HEK293 (cell line): ENCODE measurements around the gene C16orf78.

ENCODE experiments used
- CTCF ChIA-PET: fragments of 350-600 bp; formaldehyde crosslinking; extraction: SDS; loops from one replicate; lab custom pipeline; 2021; ENCODE audit warnings: antibody characterized with exemption; lab: Yijun Ruan, JAX
- POLR2A ChIA-PET: fragments of 300-600 bp; formaldehyde crosslinking; extraction: SDS; loops from one replicate; lab custom pipeline; 2020; ENCODE audit warnings: antibody characterized with exemption, inconsistent platforms; lab: Yijun Ruan, JAX
- H3K27ac ChIP-seq: fragments of 200-500 bp; sonication (Bioruptor generic); 2 replicates; pipeline ENCODE4 v1.5.1; 2014; ENCODE audit warnings: low read depth, low read length, control low read depth, inconsistent platforms; ENCODE audit errors: extremely low read depth
- H3K36me3 ChIP-seq, 2 experiments: fragments of 200-500 bp in 1 of 2; sonication (Bioruptor generic) in 1 of 2; 1 replicate in 1 of 2; 2 replicates in 1 of 2; pipeline ENCODE4 v1.5.1; 2014 to 2017; ENCODE audit warnings: inconsistent platforms in 2 of 2, low read length in 2 of 2; ENCODE audit not compliant: control insufficient read depth in 2 of 2, insufficient read depth in 1 of 2
- H3K4me1 ChIP-seq: fragments of 200-500 bp; sonication (Bioruptor generic); 2 replicates; pipeline ENCODE4 v1.5.1; 2014; ENCODE audit warnings: mild to moderate bottlenecking, low read length, inconsistent platforms; ENCODE audit not compliant: control insufficient read depth, insufficient read depth
- H3K4me3 ChIP-seq: 2 replicates; pipeline ENCODE4 v1.5.1; 2011; ENCODE audit warnings: low read depth, mild to moderate bottlenecking, control low read depth, low read length, moderate library complexity
- H3K9me3 ChIP-seq: fragments of 200-500 bp; sonication (Bioruptor generic); 2 replicates; pipeline ENCODE4 v1.5.1; 2014; ENCODE audit warnings: low read depth, low read length, inconsistent platforms; ENCODE audit not compliant: control insufficient read depth, insufficient read depth
- HOXD13 ChIP-seq: sonication (generic); formaldehyde crosslinking; IDR thresholded peaks from 2 replicates; pipeline ENCODE4 v1.8.0; 2022; ENCODE audit warnings: missing genetic modification reagents, borderline replicate concordance
- ZBTB17 ChIP-seq: fragments of 450-650 bp; formaldehyde crosslinking; IDR thresholded peaks from 2 replicates; pipeline ENCODE4 v1.5.1; 2016; ENCODE audit warnings: missing biosample characterization, missing genetic modification characterization
- ZFP69B ChIP-seq: fragments of 450-650 bp; formaldehyde crosslinking; IDR thresholded peaks from 2 replicates; pipeline ENCODE4 v1.5.1; 2016; ENCODE audit warnings: missing biosample characterization, missing genetic modification characterization
- ZIC2 ChIP-seq: fragments of 450-650 bp; formaldehyde crosslinking; IDR thresholded peaks from 2 replicates; pipeline ENCODE4 v1.5.1; 2016; ENCODE audit warnings: missing biosample characterization, missing genetic modification characterization
- ZNF121 ChIP-seq: fragments of 450-650 bp; formaldehyde crosslinking; IDR thresholded peaks from 2 replicates; pipeline ENCODE4 v1.5.1; 2016; ENCODE audit warnings: missing biosample characterization, missing genetic modification characterization
- ZNF133 ChIP-seq: fragments of 450-650 bp; formaldehyde crosslinking; IDR thresholded peaks from 2 replicates; pipeline ENCODE4 v1.5.1; 2016; ENCODE audit warnings: missing biosample characterization, missing genetic modification characterization
- ZNF140 ChIP-seq: fragments of 450-650 bp; formaldehyde crosslinking; IDR thresholded peaks from 2 replicates; pipeline ENCODE4 v1.5.1; 2016; ENCODE audit warnings: missing biosample characterization, missing genetic modification characterization
- ZNF239 ChIP-seq: fragments of 450-650 bp; formaldehyde crosslinking; IDR thresholded peaks from 2 replicates; pipeline ENCODE4 v1.5.1; 2016; ENCODE audit warnings: missing biosample characterization, missing genetic modification characterization
- ZNF266 ChIP-seq: fragments of 450-650 bp; formaldehyde crosslinking; IDR thresholded peaks from 2 replicates; pipeline ENCODE4 v1.5.1; 2016; ENCODE audit warnings: missing biosample characterization, missing genetic modification characterization, low read depth
- ZNF274 ChIP-seq, 2 experiments: fragments of 200-500 bp in 1 of 2; fragments of 450-650 bp in 1 of 2; sonication (Bioruptor generic) in 1 of 2; formaldehyde crosslinking in 1 of 2; IDR thresholded peaks; 2 replicates each; pipeline versions ENCODE4 v1.5.1 to v1.6.1; 2014 to 2016; ENCODE audit warnings: borderline replicate concordance in 1 of 2, inconsistent platforms in 1 of 2, low read length in 1 of 2, missing biosample characterization in 1 of 2, missing genetic modification characterization in 1 of 2
- ZNF302 ChIP-seq: fragments of 450-650 bp; formaldehyde crosslinking; IDR thresholded peaks from 2 replicates; pipeline ENCODE4 v1.5.1; 2016; ENCODE audit warnings: missing biosample characterization, missing genetic modification characterization, low read depth
- ZNF335 ChIP-seq: fragments of 450-650 bp; formaldehyde crosslinking; conservative IDR thresholded peaks from 2 replicates; pipeline ENCODE4 v1.5.1; 2016; ENCODE audit warnings: missing biosample characterization, missing genetic modification characterization
- ZNF37A ChIP-seq: fragments of 450-650 bp; IDR thresholded peaks from 2 replicates; pipeline ENCODE4 v1.5.1; 2018; ENCODE audit warnings: missing biosample characterization, missing genetic modification characterization
- ZNF423 ChIP-seq: fragments of 450-650 bp; formaldehyde crosslinking; IDR thresholded peaks from 2 replicates; pipeline ENCODE4 v1.5.1; 2016; ENCODE audit warnings: missing biosample characterization, missing genetic modification characterization
- ZNF514 ChIP-seq: fragments of 450-650 bp; formaldehyde crosslinking; IDR thresholded peaks from 2 replicates; pipeline ENCODE4 v1.5.1; 2016; ENCODE audit warnings: missing biosample characterization, missing genetic modification characterization
- ZNF654 ChIP-seq: fragments of 450-650 bp; formaldehyde crosslinking; IDR thresholded peaks from 2 replicates; pipeline ENCODE4 v1.5.1; 2016; ENCODE audit warnings: low read depth, missing biosample characterization, missing genetic modification characterization
- ZNF660 ChIP-seq: fragments of 450-650 bp; IDR thresholded peaks from 2 replicates; pipeline ENCODE4 v1.5.1; 2018; ENCODE audit warnings: missing biosample characterization, mild to moderate bottlenecking, missing genetic modification characterization
- ZNF843 ChIP-seq: fragments of 450-650 bp; formaldehyde crosslinking; IDR thresholded peaks from 2 replicates; pipeline ENCODE4 v1.5.1; 2016; ENCODE audit warnings: missing biosample characterization, missing genetic modification characterization
- TF ChIP-seq, protein P1 (sequence below): IDR thresholded peaks from 2 replicates; pipeline ENCODE4 v1.6.1; 2011; ENCODE audit warnings: mild to moderate bottlenecking, low read depth, low read length, borderline replicate concordance
- TF ChIP-seq, protein P2 (sequence below): fragments of 450-650 bp; formaldehyde crosslinking; IDR thresholded peaks from 2 replicates; pipeline ENCODE4 v1.5.1; 2016; ENCODE audit warnings: missing biosample characterization, missing genetic modification characterization
- TF ChIP-seq, protein P3 (sequence below): fragments of 450-650 bp; formaldehyde crosslinking; conservative IDR thresholded peaks from 2 replicates; pipeline ENCODE4 v1.5.1; 2016; ENCODE audit warnings: low read depth, missing biosample characterization, missing genetic modification characterization
- TF ChIP-seq, protein P4 (sequence below): fragments of 450-650 bp; IDR thresholded peaks from 2 replicates; pipeline ENCODE4 v1.5.1; 2018; ENCODE audit warnings: missing biosample characterization, mild to moderate bottlenecking, missing genetic modification characterization

C16orf78 gene

DNA sequence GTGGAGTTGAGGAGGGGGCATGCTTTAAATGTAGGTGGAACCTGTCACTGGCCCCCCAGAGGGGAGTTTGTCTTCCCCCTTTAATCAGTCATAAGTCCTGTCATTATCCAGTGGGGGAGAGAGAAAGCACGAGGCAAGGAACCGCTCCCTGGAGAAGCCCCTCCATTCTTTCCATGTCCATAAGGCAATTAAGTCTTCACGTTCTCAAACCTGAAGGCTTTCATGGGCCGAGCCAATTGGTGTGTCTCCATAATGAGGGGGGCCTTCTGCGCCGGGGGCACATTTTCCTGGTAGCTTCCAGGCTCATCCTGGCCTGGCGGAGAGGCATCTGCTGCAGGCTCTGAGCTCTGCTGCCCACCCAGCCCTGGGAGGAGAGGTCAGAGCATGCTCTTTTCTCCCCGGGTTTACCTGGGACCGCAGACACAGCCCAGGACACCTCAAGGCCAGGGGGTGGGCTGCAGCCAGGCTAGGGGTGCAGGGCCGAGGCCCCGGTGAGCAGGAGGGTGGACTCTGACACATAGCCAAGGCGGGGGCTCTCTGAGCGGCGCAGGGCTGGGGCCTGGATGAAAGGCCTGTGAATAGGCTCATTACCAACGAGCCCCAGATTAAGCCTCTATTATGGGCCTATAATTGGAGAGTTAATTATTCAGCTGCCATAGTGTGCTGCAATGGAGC, 42.5 kb downstream of the C16orf78 start:
- Histone ChIP-seq H3K9me3 (no peaks in the 10 kb centered on the region), H3K4me1 (no peaks in the 10 kb centered on the region), H3K27ac (no peak overlapping the region), H3K4me3 (no peak overlapping the region), H3K36me3 (no peaks in the 10 kb centered on the region)
- TF ChIP-seq ZBTB17 (no peak), ZNF423 (no peak), ZNF239 (tag by site-specific recombination) (no peak)
- CTCF ChIA-PET: no interaction called here
- POLR2A ChIA-PET: no interaction called here

DNA sequence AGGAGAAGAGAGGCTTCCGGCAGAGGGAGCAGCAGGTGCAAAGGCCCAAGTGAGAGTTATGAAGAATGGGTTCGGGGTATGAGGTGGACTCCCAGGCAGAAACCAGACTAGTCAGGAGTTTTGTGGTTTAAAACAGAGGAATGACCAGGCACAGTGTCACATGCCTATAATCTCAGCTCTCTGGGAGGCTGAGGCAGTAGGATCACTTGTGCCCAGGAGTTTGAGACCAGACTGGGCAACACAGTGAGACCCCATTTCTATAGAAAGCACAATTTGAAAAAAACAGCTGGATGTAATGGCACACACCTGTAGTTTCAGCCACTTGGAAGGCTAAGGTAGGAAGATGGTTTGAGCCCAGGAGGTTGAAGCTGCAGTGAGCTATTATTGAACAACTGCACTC, 43.8 kb downstream of the C16orf78 start:
- CTCF ChIA-PET: interaction anchor here (1.3 kb wide), 1 partner anchor 9 kb away, joined by 5 read pairs; no protein-coding TSS in a partner anchor

DNA sequence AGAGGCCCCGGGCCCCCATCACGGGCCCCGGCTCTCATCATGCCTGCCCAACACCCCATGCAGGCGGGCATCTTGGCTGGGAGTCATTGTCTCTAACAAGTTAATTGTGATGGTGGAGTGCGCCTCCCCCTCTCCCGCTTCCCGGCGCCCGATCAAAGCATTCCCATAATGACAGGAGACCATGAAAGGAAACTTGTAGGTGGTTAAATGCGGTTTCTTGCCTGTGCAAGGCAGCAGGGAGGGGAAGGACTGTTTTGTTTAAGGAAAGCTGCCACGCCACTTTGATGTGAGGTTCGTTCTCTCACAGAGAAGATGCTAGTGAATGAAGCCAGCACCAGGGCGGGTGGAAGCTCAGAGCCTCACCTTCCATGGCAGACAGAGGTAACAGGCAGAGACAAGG, 45.4 kb downstream of the C16orf78 start:
- Histone ChIP-seq H3K4me3 (no peak overlapping the region), H3K36me3 (no peaks in the 10 kb centered on the region), H3K4me1 (no peaks in the 10 kb centered on the region), H3K27ac (no peak overlapping the region), H3K9me3 (no peaks in the 10 kb centered on the region)
- ChIA-PET CTCF (interaction anchor here (1.1 kb wide), 1 partner anchor 11 kb away, joined by 4 read pairs; no protein-coding TSS in a partner anchor), POLR2A (no interaction called here)
- TF ChIP-seq ZNF266 (tag by site-specific recombination) (no peak), ZNF302 (tag by site-specific recombination) (no peak), ZNF335 (tag by site-specific recombination) (no peak), ZNF274 (IDR thresholded peaks at IDR 0.05; ENCODE audit: low read length) (no peak), ZNF274 (tag by site-specific recombination; IDR thresholded peaks at IDR 0.05; ENCODE audit: borderline replicate concordance) (no peak), ZNF133 (tag by site-specific recombination) (no peak), ZNF514 (tag by site-specific recombination) (no peak), HOXD13 (CRISPR knock-in tag) (no peak), ZNF654 (tag by site-specific recombination) (no peak), ZIC2 (tag by site-specific recombination) (no peak), ZNF660 (tag by site-specific recombination) (no peak), ZFP69B (tag by site-specific recombination) (no peak)
- TF ChIP-seq, protein P1, sequence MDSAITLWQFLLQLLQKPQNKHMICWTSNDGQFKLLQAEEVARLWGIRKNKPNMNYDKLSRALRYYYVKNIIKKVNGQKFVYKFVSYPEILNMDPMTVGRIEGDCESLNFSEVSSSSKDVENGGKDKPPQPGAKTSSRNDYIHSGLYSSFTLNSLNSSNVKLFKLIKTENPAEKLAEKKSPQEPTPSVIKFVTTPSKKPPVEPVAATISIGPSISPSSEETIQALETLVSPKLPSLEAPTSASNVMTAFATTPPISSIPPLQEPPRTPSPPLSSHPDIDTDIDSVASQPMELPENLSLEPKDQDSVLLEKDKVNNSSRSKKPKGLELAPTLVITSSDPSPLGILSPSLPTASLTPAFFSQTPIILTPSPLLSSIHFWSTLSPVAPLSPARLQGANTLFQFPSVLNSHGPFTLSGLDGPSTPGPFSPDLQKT: no peak
- TF ChIP-seq, protein P2, sequence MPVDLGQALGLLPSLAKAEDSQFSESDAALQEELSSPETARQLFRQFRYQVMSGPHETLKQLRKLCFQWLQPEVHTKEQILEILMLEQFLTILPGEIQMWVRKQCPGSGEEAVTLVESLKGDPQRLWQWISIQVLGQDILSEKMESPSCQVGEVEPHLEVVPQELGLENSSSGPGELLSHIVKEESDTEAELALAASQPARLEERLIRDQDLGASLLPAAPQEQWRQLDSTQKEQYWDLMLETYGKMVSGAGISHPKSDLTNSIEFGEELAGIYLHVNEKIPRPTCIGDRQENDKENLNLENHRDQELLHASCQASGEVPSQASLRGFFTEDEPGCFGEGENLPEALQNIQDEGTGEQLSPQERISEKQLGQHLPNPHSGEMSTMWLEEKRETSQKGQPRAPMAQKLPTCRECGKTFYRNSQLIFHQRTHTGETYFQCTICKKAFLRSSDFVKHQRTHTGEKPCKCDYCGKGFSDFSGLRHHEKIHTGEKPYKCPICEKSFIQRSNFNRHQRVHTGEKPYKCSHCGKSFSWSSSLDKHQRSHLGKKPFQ (tag by site-specific recombination): no peak
- TF ChIP-seq, protein P3, sequence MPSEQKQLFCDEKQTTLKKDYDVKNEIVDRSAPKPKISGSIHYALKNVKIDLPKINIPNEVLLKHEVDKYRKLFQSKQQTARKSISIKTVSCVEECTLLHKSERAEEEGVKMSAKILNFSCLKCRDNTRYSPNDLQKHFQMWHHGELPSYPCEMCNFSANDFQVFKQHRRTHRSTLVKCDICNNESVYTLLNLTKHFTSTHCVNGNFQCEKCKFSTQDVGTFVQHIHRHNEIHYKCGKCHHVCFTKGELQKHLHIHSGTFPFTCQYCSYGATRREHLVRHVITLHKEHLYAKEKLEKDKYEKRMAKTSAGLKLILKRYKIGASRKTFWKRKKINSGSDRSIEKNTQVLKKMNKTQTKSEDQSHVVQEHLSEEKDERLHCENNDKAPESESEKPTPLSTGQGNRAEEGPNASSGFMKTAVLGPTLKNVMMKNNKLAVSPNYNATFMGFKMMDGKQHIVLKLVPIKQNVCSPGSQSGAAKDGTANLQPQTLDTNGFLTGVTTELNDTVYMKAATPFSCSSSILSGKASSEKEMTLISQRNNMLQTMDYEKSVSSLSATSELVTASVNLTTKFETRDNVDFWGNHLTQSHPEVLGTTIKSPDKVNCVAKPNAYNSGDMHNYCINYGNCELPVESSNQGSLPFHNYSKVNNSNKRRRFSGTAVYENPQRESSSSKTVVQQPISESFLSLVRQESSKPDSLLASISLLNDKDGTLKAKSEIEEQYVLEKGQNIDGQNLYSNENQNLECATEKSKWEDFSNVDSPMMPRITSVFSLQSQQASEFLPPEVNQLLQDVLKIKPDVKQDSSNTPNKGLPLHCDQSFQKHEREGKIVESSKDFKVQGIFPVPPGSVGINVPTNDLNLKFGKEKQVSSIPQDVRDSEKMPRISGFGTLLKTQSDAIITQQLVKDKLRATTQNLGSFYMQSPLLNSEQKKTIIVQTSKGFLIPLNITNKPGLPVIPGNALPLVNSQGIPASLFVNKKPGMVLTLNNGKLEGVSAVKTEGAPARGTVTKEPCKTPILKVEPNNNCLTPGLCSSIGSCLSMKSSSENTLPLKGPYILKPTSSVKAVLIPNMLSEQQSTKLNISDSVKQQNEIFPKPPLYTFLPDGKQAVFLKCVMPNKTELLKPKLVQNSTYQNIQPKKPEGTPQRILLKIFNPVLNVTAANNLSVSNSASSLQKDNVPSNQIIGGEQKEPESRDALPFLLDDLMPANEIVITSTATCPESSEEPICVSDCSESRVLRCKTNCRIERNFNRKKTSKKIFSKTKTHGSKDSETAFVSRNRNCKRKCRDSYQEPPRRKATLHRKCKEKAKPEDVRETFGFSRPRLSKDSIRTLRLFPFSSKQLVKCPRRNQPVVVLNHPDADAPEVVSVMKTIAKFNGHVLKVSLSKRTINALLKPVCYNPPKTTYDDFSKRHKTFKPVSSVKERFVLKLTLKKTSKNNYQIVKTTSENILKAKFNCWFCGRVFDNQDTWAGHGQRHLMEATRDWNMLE (tag by site-specific recombination): no peak

More for the DNA sequence above, 43.8 kb downstream of the C16orf78 start:
- no peak overlapping the region for H3K27ac ChIP-seq
- TF ChIP-seq ZNF121 (tag by site-specific recombination): peak; percentile 64
- TF ChIP-seq ZNF140 (tag by site-specific recombination): no peak
- TF ChIP-seq, protein P4, sequence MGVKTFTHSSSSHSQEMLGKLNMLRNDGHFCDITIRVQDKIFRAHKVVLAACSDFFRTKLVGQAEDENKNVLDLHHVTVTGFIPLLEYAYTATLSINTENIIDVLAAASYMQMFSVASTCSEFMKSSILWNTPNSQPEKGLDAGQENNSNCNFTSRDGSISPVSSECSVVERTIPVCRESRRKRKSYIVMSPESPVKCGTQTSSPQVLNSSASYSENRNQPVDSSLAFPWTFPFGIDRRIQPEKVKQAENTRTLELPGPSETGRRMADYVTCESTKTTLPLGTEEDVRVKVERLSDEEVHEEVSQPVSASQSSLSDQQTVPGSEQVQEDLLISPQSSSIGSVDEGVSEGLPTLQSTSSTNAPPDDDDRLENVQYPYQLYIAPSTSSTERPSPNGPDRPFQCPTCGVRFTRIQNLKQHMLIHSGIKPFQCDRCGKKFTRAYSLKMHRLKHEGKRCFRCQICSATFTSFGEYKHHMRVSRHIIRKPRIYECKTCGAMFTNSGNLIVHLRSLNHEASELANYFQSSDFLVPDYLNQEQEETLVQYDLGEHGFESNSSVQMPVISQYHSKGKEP (tag by site-specific recombination): no peak
- TF ChIP-seq ZNF37A (tag by site-specific recombination): no peak
- TF ChIP-seq ZNF843 (tag by site-specific recombination): no peak
- no peaks in the 10 kb centered on the region for H3K4me1 ChIP-seq
- POLR2A ChIA-PET: no interaction called here
- H3K4me3 ChIP-seq: no peak overlapping the region
- no peaks in the 10 kb centered on the region for H3K9me3 ChIP-seq
- no peaks in the 10 kb centered on the region for H3K36me3 ChIP-seq
